HG02973 (cell line): Measurements from ENCODE around the gene PYGO1.
A peak's percentile ranks its signal among the peaks of the same experiment; 100 is the strongest.
"Not testable (repeated sequence)": the region's sequence is repeated elsewhere in the genome, so short reads cannot be mapped to it uniquely, and the experiment has no call there.

ENCODE experiments used
- ATAC-seq: cut with Tn5 transposase; IDR thresholded peaks from one replicate; pipeline ENCODE4 v1.9.1; 2021; ENCODE audit warnings: moderate library complexity; ENCODE audit not compliant: unreplicated experiment

PYGO1 gene

DNA sequence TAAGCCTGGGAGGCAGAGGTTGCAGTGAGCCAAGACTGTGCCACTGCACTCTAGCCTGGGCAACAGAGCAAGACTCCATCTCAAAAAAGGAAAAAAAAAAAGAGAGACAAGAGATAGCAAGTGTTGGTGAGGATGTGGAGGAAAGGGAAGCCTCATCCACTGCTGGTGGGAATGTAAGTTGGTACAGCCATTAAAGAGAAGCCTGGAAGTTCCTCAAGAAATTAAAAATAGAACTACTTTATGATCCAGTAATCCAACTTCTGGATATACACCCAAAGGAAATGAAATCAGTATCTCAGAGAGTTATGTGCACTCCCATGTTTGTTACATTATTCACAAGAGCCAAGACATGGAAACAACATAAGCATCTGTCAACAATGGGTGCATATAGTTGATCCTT, 14.9 kb downstream of the PYGO1 start:
- ATAC-seq: no peak

DNA sequence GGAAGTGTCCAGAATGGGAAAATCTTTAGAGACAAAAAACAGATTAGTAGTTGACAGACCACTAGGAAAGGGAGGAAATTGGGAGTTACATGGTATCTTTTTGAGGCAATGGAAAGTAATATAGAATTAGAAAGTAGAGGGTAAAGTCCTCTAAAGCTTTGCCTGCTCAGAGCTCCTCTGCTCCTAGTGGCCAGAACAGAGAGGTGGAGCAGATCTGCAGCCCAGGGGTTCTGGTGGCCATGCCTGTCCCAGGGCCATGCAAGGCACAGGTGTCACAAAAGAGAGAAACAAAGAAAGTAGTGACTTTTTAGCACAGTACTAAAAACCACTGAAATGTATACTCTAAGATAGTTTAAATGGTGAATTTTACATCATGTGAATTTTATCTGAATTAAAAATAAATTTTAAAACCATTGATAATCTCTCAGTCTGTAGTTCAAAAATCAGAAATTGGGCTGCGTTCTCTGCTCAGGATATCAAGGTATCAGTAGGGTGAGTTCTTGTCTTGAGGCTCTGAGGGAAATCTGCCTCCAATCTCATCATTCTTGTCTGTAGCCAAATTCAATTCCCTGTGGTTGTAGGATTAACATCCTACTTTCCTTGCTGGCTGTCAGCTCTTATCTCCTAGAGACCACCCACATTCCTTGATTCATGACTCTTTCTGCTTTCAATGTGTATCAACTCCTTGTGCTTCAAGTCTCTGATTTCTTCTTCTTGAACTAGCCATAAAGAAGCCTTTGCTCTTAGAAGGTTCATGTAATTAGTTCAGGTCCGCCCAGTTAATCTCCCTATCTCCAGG, 23.6 kb downstream of the PYGO1 start:
- no peak for ATAC-seq

DNA sequence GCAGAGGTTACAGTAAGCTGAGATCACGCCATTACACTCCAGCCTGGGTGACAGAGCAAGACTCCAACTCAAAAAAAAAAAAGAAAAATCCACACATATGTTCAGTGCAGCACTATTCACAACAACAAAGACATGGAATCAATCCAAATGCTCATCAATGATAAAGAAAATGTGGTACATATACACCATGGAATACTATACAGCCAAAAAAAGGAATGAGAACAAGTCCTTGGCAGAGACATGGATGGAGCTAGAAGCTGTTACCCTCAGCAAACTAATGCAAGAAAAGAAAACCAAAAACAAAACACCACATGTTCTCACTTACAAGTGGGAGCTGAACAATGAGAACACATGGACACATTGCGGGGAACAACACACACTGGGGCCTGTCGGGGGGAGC, 25.5 kb downstream of the PYGO1 start:
- ATAC-seq: no peak

DNA sequence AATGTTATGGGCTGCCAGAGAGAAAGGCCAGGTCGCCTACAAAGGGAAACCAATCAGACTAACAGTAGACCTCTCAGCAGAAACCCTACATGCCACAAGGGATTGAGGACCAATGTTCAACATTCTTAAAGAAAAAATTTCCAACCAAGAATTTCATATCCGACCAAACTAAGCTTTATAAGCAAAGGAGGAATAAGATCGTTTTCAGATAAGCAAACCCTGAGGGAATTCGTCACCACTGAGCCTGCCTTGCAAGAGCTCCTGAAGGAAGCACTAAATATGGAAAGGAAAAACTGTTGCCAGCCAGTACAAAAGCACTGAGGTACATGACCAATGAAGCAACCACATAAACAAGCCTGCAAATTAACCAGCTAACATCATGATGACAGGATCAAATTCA, 33.1 kb downstream of the PYGO1 start:
- no peak for ATAC-seq

DNA sequence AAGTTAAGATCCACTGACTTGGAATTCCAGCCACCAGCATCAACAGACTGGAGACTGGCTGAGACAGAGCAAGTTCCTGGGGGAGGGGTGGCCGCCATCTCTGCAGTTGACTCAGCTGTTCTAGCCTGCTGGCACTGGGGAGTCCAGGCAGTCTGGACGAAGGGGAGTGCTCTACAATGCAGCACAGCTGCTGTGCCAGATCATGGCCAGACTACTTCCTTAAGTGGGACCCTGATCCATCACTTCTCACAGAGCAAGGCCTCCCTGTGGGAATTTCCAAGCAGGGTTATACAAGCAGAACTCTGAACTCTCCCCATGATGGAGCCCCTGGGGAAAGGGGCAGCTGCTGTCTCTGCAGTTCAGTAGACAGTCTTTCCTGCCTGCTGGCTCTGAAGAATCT, 35.2 kb downstream of the PYGO1 start:
- no peak for ATAC-seq

DNA sequence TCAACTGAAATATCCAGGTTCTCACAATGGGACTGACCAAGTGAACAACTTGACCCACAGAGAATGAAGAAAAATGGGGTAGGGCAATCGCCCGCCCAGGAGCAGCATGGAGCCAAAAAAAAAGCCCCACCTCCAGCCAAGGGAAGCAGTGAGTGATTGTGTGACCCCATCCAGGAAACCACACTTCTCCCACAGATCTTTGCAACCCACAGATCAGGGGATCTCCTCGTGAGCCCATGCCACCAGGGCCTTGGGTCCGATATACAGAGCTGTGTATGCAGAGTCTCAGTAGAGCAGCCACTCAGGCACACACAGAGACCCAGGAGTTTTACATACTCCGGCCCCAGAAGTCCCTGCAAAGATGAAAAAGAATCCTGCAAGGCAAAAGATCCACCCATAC, 35.7 kb downstream of the PYGO1 start:
- ATAC-seq: no peak

DNA sequence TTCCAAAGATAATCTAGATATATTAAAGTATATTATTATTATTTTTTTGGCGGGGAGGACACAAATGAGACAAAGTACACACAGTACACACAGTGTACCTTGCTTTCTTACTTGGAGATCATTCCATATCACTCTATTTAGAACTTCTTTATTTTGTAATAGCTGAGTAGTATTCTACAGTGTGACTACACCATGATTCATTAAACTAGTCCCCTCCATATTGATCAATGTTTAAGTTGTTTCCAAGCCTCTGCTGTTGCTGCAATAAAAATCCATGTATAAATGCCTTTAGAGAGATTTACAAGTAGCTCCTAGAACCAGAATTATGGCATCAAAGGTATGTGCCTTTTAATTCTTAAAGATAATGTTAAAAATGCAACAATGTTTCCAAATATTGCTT, 38.8 kb downstream of the PYGO1 start:
- no peak for ATAC-seq

DNA sequence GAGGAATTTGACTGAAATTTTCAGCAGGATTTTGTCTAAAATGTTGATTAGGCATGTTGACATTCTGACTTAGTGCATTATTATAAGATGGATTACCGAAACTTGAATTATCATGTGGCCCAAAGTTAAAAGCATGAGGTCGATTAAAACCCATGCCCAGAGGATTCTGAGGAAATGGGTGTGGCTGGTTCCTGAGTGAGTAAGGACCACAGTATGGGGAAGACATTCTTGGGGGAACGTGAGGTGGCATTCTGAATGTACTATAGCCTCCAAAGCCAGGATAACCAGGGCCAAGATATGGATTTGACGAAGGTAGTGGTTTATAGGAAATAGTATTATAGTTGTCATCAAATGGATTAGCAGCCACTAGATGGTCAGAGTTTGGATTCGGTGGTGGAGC, 41.4 kb downstream of the PYGO1 start:
- no peak for ATAC-seq

DNA sequence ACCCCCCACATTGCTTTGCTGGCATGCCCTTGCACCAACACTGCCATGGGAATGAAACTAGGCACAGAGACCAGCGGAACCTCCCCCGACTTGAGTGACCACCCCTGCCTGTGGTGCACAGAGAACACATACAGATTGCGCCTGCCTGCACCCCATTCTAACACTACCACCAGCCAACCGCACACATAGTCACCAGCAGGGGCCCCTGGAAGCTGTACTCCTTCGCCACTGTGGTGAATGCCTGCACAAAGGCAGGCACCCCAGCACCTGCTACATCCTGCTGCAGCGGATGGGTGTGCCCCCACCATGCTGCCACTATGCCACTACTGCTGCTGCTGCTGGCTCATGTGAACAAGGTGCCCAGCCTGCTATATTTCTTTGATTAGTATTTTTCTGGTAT, 52.7 kb downstream of the PYGO1 start:
- ATAC-seq: no peak

DNA sequence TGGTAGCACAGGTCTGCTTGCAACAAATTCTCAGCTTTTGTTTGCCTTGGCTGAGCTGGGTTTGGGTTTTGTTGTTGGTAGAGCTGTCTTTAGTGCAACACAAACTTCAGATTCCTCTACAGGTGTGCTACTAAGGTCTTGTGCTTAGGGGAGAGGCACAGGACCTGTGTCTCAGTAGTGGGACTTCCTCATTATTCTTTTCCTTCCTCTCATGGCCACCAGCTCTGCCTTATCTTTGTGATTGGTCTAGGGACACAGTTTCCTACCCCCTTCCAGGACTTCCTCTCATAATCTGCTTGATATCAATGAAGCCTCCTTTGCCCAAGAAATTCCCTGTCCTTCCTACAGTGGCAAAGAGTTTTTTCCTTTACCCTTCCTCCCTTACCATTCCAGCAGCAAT, 55.2 kb downstream of the PYGO1 start:
- ATAC-seq: no peak

DNA sequence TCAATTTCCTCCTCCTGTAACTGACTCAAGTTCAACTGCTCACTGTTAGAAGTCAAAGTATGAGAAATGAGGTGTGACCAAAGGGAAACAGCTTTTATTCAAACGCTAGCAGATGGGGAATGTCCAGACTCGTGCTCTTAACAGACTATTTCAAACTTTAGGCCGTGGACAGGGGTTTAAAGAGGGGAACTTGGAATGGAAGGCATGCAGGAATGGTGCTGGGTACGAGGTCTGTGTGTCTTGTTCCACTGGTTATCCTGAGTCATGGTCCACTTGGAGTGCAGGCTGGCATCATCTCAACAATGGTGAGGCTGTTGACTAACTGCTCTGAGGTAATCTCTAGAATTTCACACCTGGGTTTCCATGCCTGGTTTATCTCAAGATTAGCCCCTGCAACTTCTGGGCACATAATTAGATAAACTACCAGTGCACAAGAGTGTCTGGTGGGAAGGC, 57.3 kb downstream of the PYGO1 start:
- ATAC-seq: no peak

DNA sequence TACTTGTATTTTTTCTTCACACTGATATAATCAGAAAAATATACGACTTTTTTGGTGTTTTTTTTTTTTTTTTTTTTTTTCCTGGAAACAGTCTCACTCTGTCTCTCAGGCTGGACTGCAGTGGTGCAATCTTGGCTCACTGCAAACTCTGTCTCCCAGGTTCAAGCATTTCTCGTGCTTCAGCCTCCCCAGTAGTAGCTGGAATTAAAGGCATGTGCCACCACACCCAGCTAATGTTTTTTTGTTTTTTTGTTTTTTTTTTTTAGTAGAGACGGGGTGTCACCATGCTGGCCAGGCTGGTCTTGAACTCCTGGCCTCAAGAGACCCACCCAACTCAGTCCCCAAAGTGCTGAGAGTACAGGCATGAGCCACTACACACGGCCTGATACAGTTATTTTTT, 59.3 kb downstream of the PYGO1 start:
- ATAC-seq: no peak

DNA sequence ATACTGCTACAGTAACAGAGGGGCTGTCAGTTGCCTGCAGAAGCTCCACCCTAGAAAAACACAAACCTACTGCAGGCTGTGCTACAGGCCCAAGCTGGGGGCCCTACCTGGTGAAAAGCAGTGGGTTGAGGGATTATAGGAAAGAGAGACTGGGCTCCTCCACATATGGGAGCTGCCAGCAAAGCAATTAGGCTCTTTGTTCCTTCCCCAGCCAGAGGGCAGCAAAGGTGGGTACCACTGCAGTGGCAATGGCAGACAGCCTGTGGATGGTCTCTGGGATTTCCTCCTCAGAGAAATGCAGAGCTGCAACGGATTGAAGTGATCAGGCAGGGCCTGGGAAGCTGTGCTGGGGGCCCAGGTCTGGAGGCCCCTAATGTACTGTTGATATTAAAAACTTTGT, 61.0 kb downstream of the PYGO1 start:
- no peak for ATAC-seq

DNA sequence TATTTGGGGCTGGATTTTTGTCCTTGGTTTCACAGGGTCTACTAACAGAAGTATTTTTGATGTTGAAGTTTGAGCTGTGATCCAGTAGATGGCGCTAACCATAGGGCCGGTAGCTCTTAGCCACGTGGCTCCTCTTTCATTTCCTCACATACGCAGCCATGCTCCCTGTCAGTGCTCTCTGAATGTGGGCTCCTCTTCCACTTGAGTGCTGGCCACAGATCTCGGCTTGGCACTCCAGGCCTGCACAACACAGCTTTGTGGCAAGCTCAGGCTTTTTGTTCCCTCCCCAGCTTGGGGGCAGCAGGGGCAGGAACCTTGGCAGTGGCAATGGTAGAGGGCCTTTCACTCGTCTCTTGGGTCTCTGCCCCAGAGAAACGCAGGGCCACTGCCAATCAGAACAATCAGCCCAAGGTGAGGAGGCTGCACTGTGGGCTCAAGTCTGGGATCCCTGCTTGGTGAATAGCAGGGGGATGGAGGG, 61.5 kb downstream of the PYGO1 start:
- peak; percentile 88 for ATAC-seq

DNA sequence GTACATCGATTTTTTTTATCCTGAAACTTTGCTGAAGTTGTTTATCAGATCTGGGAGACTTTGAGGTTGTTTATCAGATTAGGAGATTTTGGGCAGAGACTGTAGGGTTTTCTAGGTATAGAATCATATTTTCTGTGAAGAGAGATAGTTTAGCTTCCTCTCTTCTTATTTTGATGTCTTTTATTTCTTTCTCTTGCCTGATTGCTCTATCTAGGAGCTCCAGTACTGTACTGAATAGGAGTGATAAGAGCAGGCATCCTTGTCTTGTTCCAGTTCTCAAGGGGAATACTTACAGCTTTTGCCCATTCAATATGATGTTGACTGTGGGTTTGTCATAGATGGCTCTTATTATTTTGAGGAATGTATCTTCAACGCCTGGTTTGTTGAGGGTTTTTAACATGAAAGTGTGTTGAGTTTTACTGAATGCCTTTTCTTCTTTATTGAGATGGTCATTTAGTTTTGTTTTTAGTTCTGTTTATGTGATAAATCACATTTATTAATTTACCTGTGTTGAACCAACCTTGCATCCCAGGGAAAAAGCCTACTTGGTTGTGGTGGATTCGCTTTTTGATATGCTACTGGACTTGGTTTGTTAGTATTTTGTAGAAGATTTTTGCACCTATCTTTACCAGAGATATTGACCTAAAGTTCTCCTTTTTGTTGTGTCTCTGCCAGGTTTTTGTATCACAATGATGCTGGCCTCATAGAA, 65.2 kb downstream of the PYGO1 start:
- no peak for ATAC-seq

DNA sequence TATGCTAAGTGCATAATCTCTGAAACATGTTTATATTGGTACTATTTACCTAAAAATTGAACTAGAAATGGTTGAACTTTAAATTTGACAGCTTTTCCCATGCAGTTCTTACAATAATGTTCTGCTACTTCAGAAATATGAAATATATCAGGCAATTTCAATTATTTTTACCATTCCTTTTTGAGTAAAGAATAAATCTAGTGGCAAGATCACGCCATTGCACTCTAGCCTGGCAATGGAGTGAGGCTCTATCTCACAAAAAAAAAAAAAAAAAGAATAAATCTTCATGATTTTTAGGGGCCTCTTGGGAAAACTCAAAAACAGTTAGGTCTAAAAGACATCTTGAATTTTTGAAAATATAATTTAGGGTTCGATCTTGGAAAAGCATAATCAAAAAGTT, 69.5 kb downstream of the PYGO1 start:
- ATAC-seq: no peak

DNA sequence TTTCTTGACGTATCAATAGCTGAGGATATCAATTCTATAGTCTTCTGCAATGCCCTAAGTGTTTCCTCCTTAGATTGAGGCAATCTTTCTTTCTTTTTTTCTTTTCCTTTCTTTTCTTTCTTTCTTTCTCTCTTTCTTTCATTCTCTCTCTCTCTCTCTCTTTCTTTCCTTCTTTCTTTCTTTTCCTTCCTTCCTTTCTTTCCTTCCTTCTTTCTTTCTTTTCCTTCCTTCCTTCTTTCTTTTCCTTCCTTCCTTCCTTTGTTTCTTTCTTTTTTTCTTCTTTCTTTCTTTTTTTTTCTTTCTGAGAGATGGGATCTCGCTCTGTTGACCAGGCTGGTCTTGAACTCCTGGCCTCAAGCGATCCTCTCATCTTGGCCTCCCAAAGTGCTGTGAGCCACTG, 70.1 kb downstream of the PYGO1 start:
- no peak for ATAC-seq

DNA sequence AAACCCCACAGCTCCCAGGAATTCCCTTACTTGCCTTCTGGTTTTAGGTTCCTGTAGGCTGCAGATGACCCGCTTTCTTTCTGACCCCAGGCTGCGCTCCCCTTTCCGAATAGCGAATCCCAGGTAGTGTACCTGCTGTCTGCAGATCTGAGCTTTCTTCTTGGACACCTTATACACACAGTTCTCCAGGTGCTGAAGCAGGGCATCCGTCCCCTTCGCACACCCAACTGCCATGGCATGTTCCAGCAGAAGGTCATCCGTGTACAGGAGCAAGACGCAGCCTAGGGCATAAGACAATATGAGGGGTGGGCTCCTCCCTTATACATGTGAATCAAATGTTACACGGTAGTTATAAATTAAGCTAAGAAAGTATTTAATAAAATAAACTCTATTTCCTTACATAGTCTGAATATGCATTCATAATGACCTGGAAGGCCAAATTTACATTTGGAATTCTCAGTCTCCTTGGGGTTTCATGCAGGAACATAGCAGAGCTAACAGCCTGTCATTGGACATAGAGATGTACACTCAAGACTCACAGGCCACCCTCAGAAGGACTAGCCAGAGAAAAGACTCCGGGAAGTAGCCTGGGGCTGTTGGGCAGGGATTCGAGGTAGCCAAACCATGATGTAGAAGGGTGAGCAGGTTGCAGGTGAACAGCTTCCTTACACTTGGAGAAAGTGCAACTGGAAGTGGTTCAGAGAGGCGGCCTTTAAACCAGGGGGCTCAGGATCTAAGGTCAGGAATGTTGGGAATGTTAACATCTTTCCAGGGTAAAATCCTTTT, 72.0 kb downstream of the PYGO1 start:
- ATAC-seq: no peak

DNA sequence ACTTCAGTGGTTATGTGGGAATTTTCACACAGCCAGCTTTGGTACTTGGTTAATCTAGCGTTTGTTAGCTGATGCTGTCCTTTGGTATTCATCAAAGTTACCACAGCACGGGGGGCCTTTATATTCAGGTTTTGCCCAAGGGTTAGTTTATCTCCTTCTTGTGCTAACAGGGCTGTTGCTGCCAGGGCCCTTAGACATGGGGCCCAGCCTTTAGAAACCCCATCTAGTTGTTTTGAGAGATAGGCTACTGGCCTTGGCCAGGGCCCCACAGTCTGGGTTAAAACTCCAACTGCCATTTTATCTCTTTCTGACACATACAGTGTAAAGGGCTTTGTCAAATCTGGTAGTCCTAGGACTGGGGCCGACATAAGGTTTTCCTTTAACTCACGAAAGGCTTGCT, 72.7 kb downstream of the PYGO1 start:
- no peak for ATAC-seq

DNA sequence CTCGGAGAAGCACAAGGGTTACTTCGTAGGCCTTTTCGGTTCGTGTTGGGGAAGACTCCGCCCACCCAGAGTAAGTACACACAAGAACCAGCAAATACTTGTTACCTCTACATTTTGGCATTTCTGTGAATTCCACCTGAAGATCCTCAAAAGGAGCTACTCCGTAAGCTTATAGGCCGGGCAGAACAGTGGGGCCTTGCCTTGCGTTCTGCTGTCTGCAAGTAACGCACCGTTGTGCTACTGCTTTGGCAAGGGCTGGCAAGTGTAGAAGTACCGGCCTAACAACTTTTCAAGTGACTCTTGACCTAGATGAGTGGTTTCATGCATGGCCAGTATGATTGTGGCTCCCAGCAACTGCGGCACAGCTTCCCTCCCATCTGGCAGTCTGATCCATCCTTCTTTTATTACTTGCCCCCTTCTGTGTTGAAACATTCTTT, 73.7 kb downstream of the PYGO1 start:
- ATAC-seq: no peak

DNA sequence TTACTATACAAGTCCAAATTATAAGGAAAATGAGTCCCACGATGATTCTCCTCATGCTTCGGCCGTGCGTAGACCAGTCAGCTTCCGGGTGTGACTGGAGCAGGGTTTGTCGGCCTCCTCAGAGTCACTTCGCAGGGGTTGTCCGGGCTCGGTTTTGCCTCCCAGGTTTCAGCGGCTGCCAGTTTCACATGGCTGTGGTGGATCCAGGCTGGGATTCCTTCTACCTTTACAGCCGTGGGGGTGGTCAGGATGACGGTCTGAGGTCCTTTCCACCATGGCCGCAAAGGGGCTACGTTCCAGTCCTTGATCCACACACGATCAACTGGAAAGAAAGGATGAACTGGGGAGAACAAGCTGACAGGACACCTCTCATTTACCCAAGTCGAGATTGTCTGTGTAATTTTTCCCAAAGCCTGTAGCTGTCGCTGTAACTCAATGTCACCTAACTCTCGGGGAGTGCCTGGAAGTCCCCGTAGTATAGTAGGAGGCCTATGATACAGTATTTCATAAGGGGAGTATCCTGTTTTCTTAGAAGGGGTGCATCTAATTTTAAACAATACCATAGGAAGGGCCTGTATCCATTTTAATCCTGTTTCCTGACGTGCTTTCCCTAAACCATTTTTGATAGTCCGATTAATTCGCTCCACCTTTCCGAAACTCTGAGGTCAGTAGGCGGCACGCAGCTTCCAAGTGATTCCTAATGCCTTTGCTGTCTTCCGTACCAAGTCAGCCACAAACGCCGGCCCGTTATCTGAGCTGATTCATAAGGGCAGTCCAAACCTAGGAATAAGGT, 74.3 kb downstream of the PYGO1 start:
- ATAC-seq: not testable (repeated sequence)
